GM23338 (cell line): ENCODE results near the gene KIAA1328. TPM values are rescaled to one million over a fixed set of nuclear protein-coding genes. Genes with fewer than 3 reads are reported as not detected.

Experiments
- ATAC-seq: fragments of 200-7000 bp; cut with Tn5 transposase; 3 replicates; pipeline ENCODE4 v1.9.1; 2020
- DNase-seq: peaks from one replicate; pipeline ENCODE4 v3.0.0-alpha.2; 2015; ENCODE audit warnings: low spot score
- H2AFZ ChIP-seq: fragments of 200-600 bp; sonication (generic); 2 replicates; pipeline ENCODE4 v1.8.0; 2016; ENCODE audit warnings: antibody characterized with exemption, mild to moderate bottlenecking, moderate library complexity
- H3F3A ChIP-seq: fragments of 200-600 bp; sonication (generic); replicated peaks from 2 replicates; pipeline ENCODE4 v1.8.0; 2017; ENCODE audit warnings: antibody characterized with exemption, mixed run types, low read depth
- H3K27ac ChIP-seq: fragments of 200-600 bp; sonication (generic); 2 replicates; pipeline ENCODE4 v1.6.1; 2016; ENCODE audit warnings: low read depth
- H3K27me3 ChIP-seq: fragments of 200-600 bp; sonication (generic); 2 replicates; pipeline ENCODE4 v1.8.0; 2016; ENCODE audit warnings: mild to moderate bottlenecking, mixed run types, moderate library complexity; ENCODE audit not compliant: insufficient read depth
- H3K36me3 ChIP-seq: fragments of 200-600 bp; sonication (generic); 2 replicates; pipeline ENCODE4 v1.8.0; 2016; ENCODE audit warnings: mild to moderate bottlenecking; ENCODE audit not compliant: insufficient read depth
- H3K4me1 ChIP-seq: fragments of 200-600 bp; sonication (generic); 2 replicates; pipeline ENCODE4 v1.8.0; 2016; ENCODE audit warnings: mild to moderate bottlenecking, moderate library complexity; ENCODE audit not compliant: insufficient read depth
- H3K4me2 ChIP-seq: fragments of 200-600 bp; sonication (generic); 2 replicates; pipeline ENCODE4 v1.7.1; 2017; ENCODE audit warnings: mixed run types
- H3K4me3 ChIP-seq: fragments of 200-600 bp; sonication (generic); 2 replicates; pipeline ENCODE4 v1.6.1; 2016; ENCODE audit warnings: mixed run types
- H3K79me2 ChIP-seq: fragments of 200-600 bp; sonication (generic); replicated peaks from 2 replicates; pipeline ENCODE4 v1.8.0; 2017; ENCODE audit warnings: mild to moderate bottlenecking; ENCODE audit not compliant: insufficient read depth
- H3K9me2 ChIP-seq: fragments of 200-600 bp; sonication (generic); 2 replicates; pipeline ENCODE4 v1.8.0; 2017; ENCODE audit not compliant: insufficient read depth
- H4K20me1 ChIP-seq: fragments of 200-600 bp; sonication (generic); replicated peaks from 2 replicates; pipeline ENCODE4 v1.8.0; 2017; ENCODE audit warnings: mild to moderate bottlenecking; ENCODE audit not compliant: insufficient read depth
- H3K27ac Mint-ChIP-seq: 2 replicates; pipeline ENCODE4 v1.8.0; 2020; ENCODE audit warnings: inconsistent platforms, mild to moderate bottlenecking, moderate library complexity, mixed read lengths
- H3K27me3 Mint-ChIP-seq: 3 replicates; pipeline ENCODE4 v1.8.0; 2022; ENCODE audit warnings: low read depth, mild to moderate bottlenecking, moderate library complexity, mixed read lengths, inconsistent platforms; ENCODE audit not compliant: insufficient read depth, poor library complexity
- H3K36me3 Mint-ChIP-seq: 3 replicates; pipeline ENCODE4 v1.8.0; 2021; ENCODE audit warnings: low read depth, mild to moderate bottlenecking, inconsistent platforms, moderate library complexity, mixed read lengths
- H3K4me1 Mint-ChIP-seq: 3 replicates; pipeline ENCODE4 v1.8.0; 2020; ENCODE audit warnings: mild to moderate bottlenecking, inconsistent platforms, mixed read lengths
- H3K4me3 Mint-ChIP-seq: 3 replicates; pipeline ENCODE4 v1.8.0; 2021; ENCODE audit warnings: moderate library complexity, mild to moderate bottlenecking, inconsistent platforms, mixed read lengths
- H3K9me3 Mint-ChIP-seq: 3 replicates; pipeline ENCODE4 v1.8.0; 2020; ENCODE audit warnings: moderate library complexity, mild to moderate bottlenecking, inconsistent platforms, mixed read lengths
- ETS1 ChIP-seq: IDR thresholded peaks from 2 replicates; pipeline ENCODE4 v1.6.1; 2016; ENCODE audit warnings: antibody characterized with exemption
- EZH2 ChIP-seq: fragments of 200-600 bp; sonication (generic); IDR thresholded peaks from one replicate; pipeline ENCODE4 v1.8.0; 2017; ENCODE audit warnings: antibody characterized with exemption, mild to moderate bottlenecking, low read depth; ENCODE audit not compliant: unreplicated experiment
- JUNB ChIP-seq: IDR thresholded peaks from one replicate; pipeline ENCODE4 v1.6.1; 2016; ENCODE audit warnings: antibody characterized with exemption; ENCODE audit not compliant: unreplicated experiment
- POLR2AphosphoS5 ChIP-seq: IDR thresholded peaks from 2 replicates; pipeline ENCODE4 v1.6.1; 2016; ENCODE audit warnings: antibody characterized with exemption, low read depth
- ZNF114 ChIP-seq: fragments of 250-450 bp; sonication (Bioruptor Pico); IDR thresholded peaks from 2 replicates; pipeline ENCODE4 v1.5.0; 2020; ENCODE audit warnings: mild to moderate bottlenecking, moderate library complexity
- polyA plus RNA-seq: library from polyadenylated mRNA; unstranded; fragments of >200 nt; fragmentation: Nextera tagmentation; extraction: Ambion mirVana; gene quantifications from 2 replicates; pipeline ENCODE4 v1.2.1, GENCODE V29; 2016
- total RNA-seq: library from RNA; depleted of rRNA; stranded (reverse); fragments of >200 nt; shearing (Covaris generic); gene quantifications from 2 replicates; pipeline ENCODE4 v1.2.3, GENCODE V29; 2014
- TF ChIP-seq, protein P1 (sequence below): fragments of 250-450 bp; sonication (Bioruptor Pico); IDR thresholded peaks from 2 replicates; pipeline ENCODE4 v1.5.0; 2020; ENCODE audit warnings: mild to moderate bottlenecking, moderate library complexity
- TF ChIP-seq, protein P2 (sequence below), 2 experiments: fragments of 200-600 bp in 1 of 2; sonication (generic) in 1 of 2; conservative IDR thresholded peaks; 2 replicates each; pipeline versions ENCODE4 v1.5.1 to v1.6.1; 2016 to 2017; ENCODE audit warnings: antibody characterized with exemption in 2 of 2, low read depth in 2 of 2, mild to moderate bottlenecking in 2 of 2, moderate library complexity in 1 of 2

KIAA1328 gene
- total and polyA plus RNA-seq, 2 experiments from 2014 or later: 5.2 to 8.4 TPM

- Histone ChIP-seq H4K20me1 (no peaks in the 10 kb centered on the region), H3K79me2 (no peaks in the 10 kb centered on the region), H3K4me1 (no peaks in the 10 kb centered on the region), H2AFZ (no peak overlapping the region), H3K4me3 (no peak overlapping the region), H3K27me3 (no peaks in the 10 kb centered on the region), H3F3A (no peaks in the 10 kb centered on the region), H3K27ac (no peak overlapping the region), H3K4me2 (no peak overlapping the region), H3K36me3 (no peaks in the 10 kb centered on the region), H3K9me2 (no peaks in the 10 kb centered on the region; the same call in 1 of the 2 replicates)
- peaks cover 4% of the 10 kb centered on the region; the same call in 2 of the 3 replicates for H3K4me1 Mint-ChIP-seq
- no peak overlapping the region for H3K4me3 Mint-ChIP-seq
- H3K9me3 Mint-ChIP-seq: no peaks in the 10 kb centered on the region; the same call in 1 of the 3 replicates
- no peak for DNase-seq
- ATAC-seq: no peak
- peaks cover 1% of the 10 kb centered on the region; the same call in 1 of the 3 replicates for H3K36me3 Mint-ChIP-seq
- TF ChIP-seq JUNB (no peak), EZH2 (no peak), ZNF114 (no peak)
- no peak overlapping the region for H3K27ac Mint-ChIP-seq
- H3K27me3 Mint-ChIP-seq: no peaks in the 10 kb centered on the region
Measured at GRCh38 chr18:36933552-36933951, 104.6 kb downstream of the KIAA1328 start.

DNA sequence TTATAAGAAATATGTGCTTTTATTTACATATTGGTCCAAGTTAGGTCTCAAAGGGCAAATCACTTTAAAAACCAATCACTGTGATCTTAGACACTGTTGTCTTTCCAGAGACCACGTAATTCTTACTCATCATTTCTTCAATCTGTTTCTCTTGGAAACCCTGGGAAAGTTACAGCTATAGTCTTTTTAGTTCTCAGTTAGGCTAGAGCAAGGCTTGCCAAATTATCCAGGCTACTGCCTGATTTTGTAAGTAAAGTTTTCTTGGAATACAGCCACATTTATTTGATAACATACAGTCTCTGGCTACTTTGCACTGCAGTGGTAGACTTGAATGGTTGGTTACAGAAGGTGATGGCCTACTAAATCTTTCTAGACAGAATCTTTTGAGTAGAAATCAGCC, 106.0 kb downstream of the KIAA1328 start:
- no peaks in the 10 kb centered on the region for H3K27me3 Mint-ChIP-seq
- no peaks in the 10 kb centered on the region for H3K36me3 ChIP-seq
- no peak overlapping the region for H3K4me3 ChIP-seq
- H4K20me1 ChIP-seq: no peaks in the 10 kb centered on the region
- no peaks in the 10 kb centered on the region for H3K4me1 ChIP-seq
- TF ChIP-seq, protein P1, sequence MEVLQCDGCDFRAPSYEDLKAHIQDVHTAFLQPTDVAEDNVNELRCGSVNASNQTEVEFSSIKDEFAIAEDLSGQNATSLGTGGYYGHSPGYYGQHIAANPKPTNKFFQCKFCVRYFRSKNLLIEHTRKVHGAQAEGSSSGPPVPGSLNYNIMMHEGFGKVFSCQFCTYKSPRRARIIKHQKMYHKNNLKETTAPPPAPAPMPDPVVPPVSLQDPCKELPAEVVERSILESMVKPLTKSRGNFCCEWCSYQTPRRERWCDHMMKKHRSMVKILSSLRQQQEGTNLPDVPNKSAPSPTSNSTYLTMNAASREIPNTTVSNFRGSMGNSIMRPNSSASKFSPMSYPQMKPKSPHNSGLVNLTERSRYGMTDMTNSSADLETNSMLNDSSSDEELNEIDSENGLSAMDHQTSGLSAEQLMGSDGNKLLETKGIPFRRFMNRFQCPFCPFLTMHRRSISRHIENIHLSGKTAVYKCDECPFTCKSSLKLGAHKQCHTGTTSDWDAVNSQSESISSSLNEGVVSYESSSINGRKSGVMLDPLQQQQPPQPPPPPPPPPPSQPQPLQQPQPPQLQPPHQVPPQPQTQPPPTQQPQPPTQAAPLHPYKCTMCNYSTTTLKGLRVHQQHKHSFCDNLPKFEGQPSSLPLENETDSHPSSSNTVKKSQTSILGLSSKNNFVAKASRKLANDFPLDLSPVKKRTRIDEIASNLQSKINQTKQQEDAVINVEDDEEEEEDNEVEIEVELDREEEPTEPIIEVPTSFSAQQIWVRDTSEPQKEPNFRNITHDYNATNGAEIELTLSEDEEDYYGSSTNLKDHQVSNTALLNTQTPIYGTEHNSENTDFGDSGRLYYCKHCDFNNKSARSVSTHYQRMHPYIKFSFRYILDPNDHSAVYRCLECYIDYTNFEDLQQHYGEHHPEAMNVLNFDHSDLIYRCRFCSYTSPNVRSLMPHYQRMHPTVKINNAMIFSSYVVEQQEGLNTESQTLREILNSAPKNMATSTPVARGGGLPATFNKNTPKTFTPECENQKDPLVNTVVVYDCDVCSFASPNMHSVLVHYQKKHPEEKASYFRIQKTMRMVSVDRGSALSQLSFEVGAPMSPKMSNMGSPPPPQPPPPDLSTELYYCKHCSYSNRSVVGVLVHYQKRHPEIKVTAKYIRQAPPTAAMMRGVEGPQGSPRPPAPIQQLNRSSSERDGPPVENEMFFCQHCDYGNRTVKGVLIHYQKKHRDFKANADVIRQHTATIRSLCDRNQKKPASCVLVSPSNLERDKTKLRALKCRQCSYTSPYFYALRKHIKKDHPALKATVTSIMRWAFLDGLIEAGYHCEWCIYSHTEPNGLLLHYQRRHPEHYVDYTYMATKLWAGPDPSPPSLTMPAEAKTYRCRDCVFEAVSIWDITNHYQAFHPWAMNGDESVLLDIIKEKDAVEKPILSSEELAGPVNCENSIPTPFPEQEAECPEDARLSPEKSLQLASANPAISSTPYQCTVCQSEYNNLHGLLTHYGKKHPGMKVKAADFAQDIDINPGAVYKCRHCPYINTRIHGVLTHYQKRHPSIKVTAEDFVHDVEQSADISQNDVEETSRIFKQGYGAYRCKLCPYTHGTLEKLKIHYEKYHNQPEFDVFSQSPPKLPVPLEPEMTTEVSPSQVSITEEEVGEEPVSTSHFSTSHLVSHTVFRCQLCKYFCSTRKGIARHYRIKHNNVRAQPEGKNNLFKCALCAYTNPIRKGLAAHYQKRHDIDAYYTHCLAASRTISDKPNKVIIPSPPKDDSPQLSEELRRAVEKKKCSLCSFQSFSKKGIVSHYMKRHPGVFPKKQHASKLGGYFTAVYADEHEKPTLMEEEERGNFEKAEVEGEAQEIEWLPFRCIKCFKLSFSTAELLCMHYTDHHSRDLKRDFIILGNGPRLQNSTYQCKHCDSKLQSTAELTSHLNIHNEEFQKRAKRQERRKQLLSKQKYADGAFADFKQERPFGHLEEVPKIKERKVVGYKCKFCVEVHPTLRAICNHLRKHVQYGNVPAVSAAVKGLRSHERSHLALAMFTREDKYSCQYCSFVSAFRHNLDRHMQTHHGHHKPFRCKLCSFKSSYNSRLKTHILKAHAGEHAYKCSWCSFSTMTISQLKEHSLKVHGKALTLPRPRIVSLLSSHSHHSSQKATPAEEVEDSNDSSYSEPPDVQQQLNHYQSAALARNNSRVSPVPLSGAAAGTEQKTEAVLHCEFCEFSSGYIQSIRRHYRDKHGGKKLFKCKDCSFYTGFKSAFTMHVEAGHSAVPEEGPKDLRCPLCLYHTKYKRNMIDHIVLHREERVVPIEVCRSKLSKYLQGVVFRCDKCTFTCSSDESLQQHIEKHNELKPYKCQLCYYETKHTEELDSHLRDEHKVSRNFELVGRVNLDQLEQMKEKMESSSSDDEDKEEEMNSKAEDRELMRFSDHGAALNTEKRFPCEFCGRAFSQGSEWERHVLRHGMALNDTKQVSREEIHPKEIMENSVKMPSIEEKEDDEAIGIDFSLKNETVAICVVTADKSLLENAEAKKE (CRISPR knock-in tag): no peak
- TF ChIP-seq, protein P2, sequence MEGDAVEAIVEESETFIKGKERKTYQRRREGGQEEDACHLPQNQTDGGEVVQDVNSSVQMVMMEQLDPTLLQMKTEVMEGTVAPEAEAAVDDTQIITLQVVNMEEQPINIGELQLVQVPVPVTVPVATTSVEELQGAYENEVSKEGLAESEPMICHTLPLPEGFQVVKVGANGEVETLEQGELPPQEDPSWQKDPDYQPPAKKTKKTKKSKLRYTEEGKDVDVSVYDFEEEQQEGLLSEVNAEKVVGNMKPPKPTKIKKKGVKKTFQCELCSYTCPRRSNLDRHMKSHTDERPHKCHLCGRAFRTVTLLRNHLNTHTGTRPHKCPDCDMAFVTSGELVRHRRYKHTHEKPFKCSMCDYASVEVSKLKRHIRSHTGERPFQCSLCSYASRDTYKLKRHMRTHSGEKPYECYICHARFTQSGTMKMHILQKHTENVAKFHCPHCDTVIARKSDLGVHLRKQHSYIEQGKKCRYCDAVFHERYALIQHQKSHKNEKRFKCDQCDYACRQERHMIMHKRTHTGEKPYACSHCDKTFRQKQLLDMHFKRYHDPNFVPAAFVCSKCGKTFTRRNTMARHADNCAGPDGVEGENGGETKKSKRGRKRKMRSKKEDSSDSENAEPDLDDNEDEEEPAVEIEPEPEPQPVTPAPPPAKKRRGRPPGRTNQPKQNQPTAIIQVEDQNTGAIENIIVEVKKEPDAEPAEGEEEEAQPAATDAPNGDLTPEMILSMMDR (conservative IDR thresholded peaks at IDR 0.05; ENCODE audit: low read depth in 2 of 2): no peak
- TF ChIP-seq ETS1 (no peak), POLR2AphosphoS5 (no peak)
- DNase-seq (no peak), ATAC-seq (no peak)
- H3K27ac ChIP-seq: no peak overlapping the region
- H3K27me3 ChIP-seq: no peaks in the 10 kb centered on the region
- H3K79me2 ChIP-seq: no peaks in the 10 kb centered on the region
- H3K9me3 Mint-ChIP-seq: no peaks in the 10 kb centered on the region; the same call in 1 of the 3 replicates
- no peak overlapping the region for H2AFZ ChIP-seq
- H3K9me2 ChIP-seq: no peaks in the 10 kb centered on the region; the same call in 1 of the 2 replicates
- H3F3A ChIP-seq: no peaks in the 10 kb centered on the region
- peaks cover 4% of the 10 kb centered on the region; the same call in 2 of the 3 replicates for H3K4me1 Mint-ChIP-seq
- no peak overlapping the region for H3K4me3 Mint-ChIP-seq
- H3K27ac Mint-ChIP-seq: no peak overlapping the region
- no peak overlapping the region for H3K4me2 ChIP-seq
- peaks cover 4% of the 10 kb centered on the region; the same call in 1 of the 3 replicates for H3K36me3 Mint-ChIP-seq
